Cardiac muscle cell (in vitro differentiated cells and primary cell): ENCODE results near the gene PHLDA1. TPM values are rescaled to one million over a fixed set of nuclear protein-coding genes. Genes with fewer than 3 reads are reported as not detected.

Experiments used
- DNase-seq, 2 donors: peaks; one replicate each; pipeline versions ENCODE4 v3.0.0 to v3.0.0-alpha.2; 2010 to 2017; ENCODE audit warnings: low read depth in 1 of 2, low spot score in 1 of 2
- H3K27ac ChIP-seq: fragments of 200-600 bp; sonication (generic); 2 replicates; pipeline ENCODE4 v1.5.1; 2016
- H3K27me3 ChIP-seq: fragments of 200-600 bp; sonication (generic); 2 replicates; pipeline ENCODE4 v1.6.0; 2016; ENCODE audit warnings: control low read depth
- H3K36me3 ChIP-seq: fragments of 200-600 bp; sonication (generic); 2 replicates; pipeline ENCODE4 v1.5.1; 2016; ENCODE audit warnings: control low read depth
- H3K4me1 ChIP-seq: fragments of 200-600 bp; sonication (generic); 2 replicates; pipeline ENCODE4 v1.8.1; 2017; ENCODE audit warnings: low read depth, mild to moderate bottlenecking, mixed run types
- H3K4me3 ChIP-seq: fragments of 200-600 bp; sonication (generic); 2 replicates; pipeline ENCODE4 v1.5.1; 2016; ENCODE audit warnings: mild to moderate bottlenecking
- H3K9me3 ChIP-seq: fragments of 200-600 bp; sonication (generic); 2 replicates; pipeline ENCODE4 v1.5.1; 2017; ENCODE audit warnings: low read depth, mild to moderate bottlenecking, control low read depth
- CTCF ChIP-seq: IDR thresholded peaks from 2 replicates; pipeline ENCODE4 v1.5.1; 2012; ENCODE audit warnings: low read depth, mild to moderate bottlenecking, low read length
- polyA plus RNA-seq: library from polyadenylated mRNA; unstranded; fragments of >200 nt; fragmentation: Nextera tagmentation; extraction: Ambion mirVana; gene quantifications from 2 replicates; pipeline ENCODE4 v1.2.1, GENCODE V29; 2016
- total RNA-seq: library from RNA; depleted of rRNA; stranded (reverse); fragments of >200 nt; gene quantifications from 2 replicates; pipeline ENCODE4 v1.2.3, GENCODE V29; 2016

The PHLDA1 gene
- total and polyA plus RNA-seq, 2 experiments from 2014 or later, result 5.8 to 8.1 TPM

- Histone ChIP-seq H3K27ac (peak overlapping the region; percentile 92), H3K36me3 (no peaks in the 10 kb centered on the region), H3K4me3 (peak overlapping the region; percentile 82), H3K27me3 (no peaks in the 10 kb centered on the region), H3K4me1 (peaks cover 34% of the 10 kb centered on the region), H3K9me3 (no peaks in the 10 kb centered on the region)
- no peak for DNase-seq
- no peak for TF ChIP-seq CTCF
These were observed 529 bp downstream of the PHLDA1 start for GRCh38 chr12:76031081-76031413.

GRCh38 chr12:76030341-76031080, 1.1 kb downstream of the PHLDA1 start:
- DNase-seq, result peak; percentile 44 to 68
- peak overlapping the region; percentile 82 for H3K4me3 ChIP-seq
- TF ChIP-seq CTCF, result no peak
- no peaks in the 10 kb centered on the region for H3K9me3 ChIP-seq
- peaks cover 34% of the 10 kb centered on the region for H3K4me1 ChIP-seq
- no peaks in the 10 kb centered on the region for H3K27me3 ChIP-seq
- H3K36me3 ChIP-seq, result no peaks in the 10 kb centered on the region
- H3K27ac ChIP-seq, result peak overlapping the region; percentile 92

GRCh38 chr12:76029982-76030340, 1.6 kb downstream of the PHLDA1 start:
- Histone ChIP-seq H3K4me1 (peaks cover 29% of the 10 kb centered on the region), H3K27ac (no peak overlapping the region), H3K36me3 (no peaks in the 10 kb centered on the region), H3K4me3 (peak overlapping the region; percentile 82), H3K27me3 (no peaks in the 10 kb centered on the region), H3K9me3 (no peaks in the 10 kb centered on the region)
- DNase-seq, result peak; percentile 20 to 70
- TF ChIP-seq CTCF, result no peak

GRCh38 chr12:76028571-76029277, 2.9 kb downstream of the PHLDA1 start:
- H3K4me3 ChIP-seq, result peak overlapping the region; percentile 82
- peaks cover 19% of the 10 kb centered on the region for H3K4me1 ChIP-seq
- H3K27me3 ChIP-seq, result no peaks in the 10 kb centered on the region
- H3K36me3 ChIP-seq, result no peaks in the 10 kb centered on the region
- peak in 1 of 2 donors; percentile 38 for DNase-seq
- no peaks in the 10 kb centered on the region for H3K9me3 ChIP-seq
- no peak overlapping the region for H3K27ac ChIP-seq
- TF ChIP-seq CTCF, result no peak

- H3K4me3 ChIP-seq, result no peak overlapping the region
- H3K27me3 ChIP-seq, result no peaks in the 10 kb centered on the region
- no peaks in the 10 kb centered on the region for H3K36me3 ChIP-seq
- H3K27ac ChIP-seq, result no peak overlapping the region
- no peaks in the 10 kb centered on the region for H3K9me3 ChIP-seq
- no peak for TF ChIP-seq CTCF
- H3K4me1 ChIP-seq, result peaks cover 12% of the 10 kb centered on the region
- DNase-seq, result peak in 1 of 2 donors; percentile 71
These were observed 4.9 kb downstream of the PHLDA1 start for GRCh38 chr12:76026643-76027063.
